Spleen (tissue), 13 donors: ENCODE results near the gene BCAT1. TPM values are rescaled to one million over a fixed set of nuclear protein-coding genes. Genes with fewer than 3 reads are reported as not detected.

Source experiments
- DNase-seq: peaks from one replicate; pipeline ENCODE4 v3.0.0-alpha.2; 2020
- H3K27ac ChIP-seq, 8 donors: fragments of 200-600 bp; sonication (generic) in 7 of 8; 1 replicate in 4 of 8; 2 replicates in 4 of 8; pipeline versions ENCODE4 v1.5.0 to v1.8.0; 2016 to 2021; ENCODE audit warnings: inconsistent platforms in 4 of 8, mild to moderate bottlenecking in 4 of 8, moderate library complexity in 1 of 8
- H3K27me3 ChIP-seq, 7 donors: fragments of 200-600 bp; sonication (generic) in 6 of 7; replicated peaks in 1 of 7; 1 replicate in 4 of 7; 2 replicates in 3 of 7; pipeline versions ENCODE4 v1.5.0 to v1.8.0; 2016 to 2021; ENCODE audit warnings: inconsistent platforms in 3 of 7, mild to moderate bottlenecking in 1 of 7
- H3K36me3 ChIP-seq, 6 donors: fragments of 200-600 bp; sonication (generic) in 5 of 6; 1 replicate in 4 of 6; 2 replicates in 2 of 6; pipeline versions ENCODE4 v1.5.0 to v1.8.0; 2016 to 2021; ENCODE audit warnings: inconsistent platforms in 2 of 6
- H3K4me1 ChIP-seq, 6 donors: fragments of 200-600 bp; sonication (generic) in 5 of 6; 1 replicate in 3 of 6; 2 replicates in 3 of 6; pipeline versions ENCODE4 v1.5.0 to v1.8.0; 2016 to 2021; ENCODE audit warnings: inconsistent platforms in 3 of 6
- H3K4me3 ChIP-seq, 8 donors: fragments of 200-600 bp; sonication (generic) in 7 of 8; 1 replicate in 4 of 8; 2 replicates in 4 of 8; pipeline versions ENCODE4 v1.5.0 to v1.8.0; 2016 to 2021; ENCODE audit warnings: inconsistent platforms in 4 of 8, mild to moderate bottlenecking in 4 of 8, moderate library complexity in 2 of 8
- H3K9me3 ChIP-seq, 8 donors: fragments of 200-600 bp; sonication (generic) in 7 of 8; 1 replicate in 4 of 8; 2 replicates in 4 of 8; pipeline versions ENCODE4 v1.5.0 to v1.8.0; 2016 to 2021; ENCODE audit warnings: inconsistent platforms in 4 of 8
- CTCF ChIP-seq, 11 experiments: fragments of 200-600 bp in 7 of 11; fragments of 450-650 bp in 4 of 11; sonication (generic) in 4 of 11; IDR thresholded peaks in 8 of 11; conservative IDR thresholded peaks in 3 of 11; 1 replicate in 7 of 11; 2 replicates in 4 of 11; pipeline versions ENCODE4 v1.4.0 to v1.8.0; 2016 to 2021; ENCODE audit warnings: antibody characterized with exemption in 11 of 11, inconsistent platforms in 4 of 11, mild to moderate bottlenecking in 1 of 11
- POLR2A ChIP-seq, 3 donors: fragments of 450-650 bp; IDR thresholded peaks; one replicate each; pipeline ENCODE4 v1.5.1; 2017; ENCODE audit warnings: antibody characterized with exemption in 3 of 3, mild to moderate bottlenecking in 1 of 3
- POLR2AphosphoS5 ChIP-seq, 3 donors: sonication (generic); formaldehyde crosslinking; IDR thresholded peaks; one replicate each; pipeline ENCODE4 v1.5.1; 2017; ENCODE audit warnings: antibody characterized with exemption in 3 of 3
- WGBS, 5 donors: extraction: QIAGEN DNeasy Blood & Tissue Kit in 3 of 5; methylation state at CpG; one replicate each; pipeline versions ENCODE4 v1.1.5 to v1.1.7; 2013 to 2018; 5-methylcytosine and 5-hydroxymethylcytosine counted together
- intact Hi-C: fragments of 100-400 bp; cut with DNase I; formaldehyde crosslinking; loops from one replicate; pipeline ENCODE4 v1.15.0; 2023; ENCODE audit warnings: low total_unique reads
- long read RNA-seq, 2 donors: transcript quantifications; one replicate each; lab custom pipeline, GENCODE V29; 2026
- polyA plus RNA-seq, 3 donors: library from polyadenylated mRNA; stranded (reverse); fragments of 200-250 nt; gene quantifications; one replicate each; pipeline ENCODE4 v1.2.1, GENCODE V29; 2013
- total RNA-seq, 7 donors: library from RNA; depleted of rRNA in 3 of 7; stranded (reverse); fragments of >200 nt in 3 of 7; fragmentation: NEBNext Ultra II Directional in 4 of 7; extraction: Animal tissue kit (Norgen Biotek cat#: 25700) in 4 of 7; gene quantifications; one replicate each; pipeline versions ENCODE4 v1.1.0 to v1.2.1, GENCODE V29; 2016 to 2021
- donor health status: healthy with polysubstance abuse.
- donor health status: DM: no; HTN: no; CAD: no; lungs with moderate emphysema.
- donor health status: DM: no; HTN: no; CAD: no.
- donor health status: Bipolar disorder and iron deficiency.
- donor health status: healthy.
- donor health status: DM: no; HTN: no; CAD: no.
- donor health status: DM: yes; HTN: yes; CAD: no.

The BCAT1 gene
- total RNA-seq: 10 to 100 TPM in 5 of 7 donors, 1 to 10 TPM in 2; 7.1 to 18.4 (median 12.5) TPM
- polyA plus RNA-seq: 1 to 10 TPM in 2 of 3 donors, under 1 TPM in 1; 0.54 to 2.7 (median 2.1) TPM
- long read RNA-seq, donor 1, full-length matches to known transcripts: 2 of 2 reads
- long read RNA-seq, donor 1, partial matches to known transcripts: 0 of 2 reads
- long read RNA-seq, donor 1, other reads (novel, unspliced or antisense): 0 of 2 reads
- long read RNA-seq, donor 2, partial matches to known transcripts: 0 of 3 reads
- long read RNA-seq, donor 2, other reads (novel, unspliced or antisense): 0 of 3 reads

GRCh38 chr12:24948757-24949722 is at the start of gene BCAT1:
BCAT1 (minus strand) TSS chr12:24949101; CDS start chr12:24948932, 169 bp downstream.
- Histone ChIP-seq H3K36me3 (no peaks in the 10 kb centered on the region), H3K4me1 (peaks cover 0 to 43% (median 22%) of the 10 kb centered on the region in 6 donors), H3K27ac (peak within 1 kb of the TSS in 2 of 8 donors; percentile 37 to 38), H3K9me3 (no peaks in the 10 kb centered on the region), H3K27me3 (peaks cover 0 to 47% (median 27%) of the 10 kb centered on the region in 7 donors), H3K4me3 (peak within 1 kb of the TSS; percentile 19 to 73 (median 47))
- WGBS, 5 donors: 4 to 9% (median 6%) methylated on average over 25 to 52 of the region's 52 CpGs
- intact Hi-C loops: no loop called here
- TF ChIP-seq CTCF (IDR thresholded peaks at IDR 0.05 in 8 of 11, conservative IDR thresholded peaks at IDR 0.05 in 3 of 11) (no peak), POLR2AphosphoS5 (IDR thresholded peaks at IDR 0.05) (peak in 2 of 3 donors; percentile 49 to 72)
- peak; percentile 90 for DNase-seq

- DNase-seq: no peak
- intact Hi-C loops: no loop called here
Observed at GRCh38 chr12:24997970-24998582, 49.2 kb upstream of the BCAT1 start.

GRCh38 chr12:24997496-24997895 is 48.6 kb upstream of the BCAT1 start:
- Histone ChIP-seq H3K36me3 (no peaks in the 10 kb centered on the region), H3K9me3 (no peaks in the 10 kb centered on the region), H3K4me1 (peaks cover 9 to 66% (median 35%) of the 10 kb centered on the region in 6 donors), H3K27me3 (no peaks in the 10 kb centered on the region), H3K27ac (peak overlapping the region in 6 of 8 donors; percentile 23 to 65 (median 57)), H3K4me3 (no peak overlapping the region)
- 62 to 88% (median 86%) methylated on average over 6 of the region's 6 CpGs for WGBS, 5 donors
- DNase-seq: no peak
- no peak for TF ChIP-seq CTCF (IDR thresholded peaks at IDR 0.05 in 8 of 11, conservative IDR thresholded peaks at IDR 0.05 in 3 of 11)
- no peak for TF ChIP-seq POLR2A (IDR thresholded peaks at IDR 0.05)
- TF ChIP-seq POLR2AphosphoS5 (IDR thresholded peaks at IDR 0.05): no peak
- intact Hi-C loops: no loop called here

More at GRCh38 chr12:24997970-24998582, 49.2 kb upstream of the BCAT1 start:
- Histone ChIP-seq H3K36me3 (no peaks in the 10 kb centered on the region), H3K4me3 (no peak overlapping the region), H3K9me3 (no peaks in the 10 kb centered on the region), H3K27me3 (no peaks in the 10 kb centered on the region), H3K4me1 (peaks cover 9 to 66% (median 35%) of the 10 kb centered on the region in 6 donors), H3K27ac (peak overlapping the region in 7 of 8 donors; percentile 16 to 65 (median 53))
- WGBS, 5 donors: 28 to 42% (median 33%) methylated on average over 4 of the region's 4 CpGs
- no peak for TF ChIP-seq POLR2AphosphoS5 (IDR thresholded peaks at IDR 0.05)
- no peak for TF ChIP-seq POLR2A (IDR thresholded peaks at IDR 0.05)
- no peak for TF ChIP-seq CTCF (IDR thresholded peaks at IDR 0.05 in 8 of 11, conservative IDR thresholded peaks at IDR 0.05 in 3 of 11)
